Loucy (cell line): ENCODE data around the gene COL6A1.

Experiments used
- H2AFZ ChIP-seq: fragments of 200-600 bp; sonication (generic); 2 replicates; pipeline ENCODE4 v1.6.0; 2016; ENCODE audit warnings: antibody characterized with exemption, mild to moderate bottlenecking, low read length, moderate library complexity
- H3F3A ChIP-seq: fragments of 200-600 bp; 2 replicates; pipeline ENCODE4 v1.6.0; 2016; ENCODE audit warnings: antibody characterized with exemption, low read depth, mild to moderate bottlenecking
- H3K27me3 ChIP-seq: fragments of 200-600 bp; sonication (generic); 2 replicates; pipeline ENCODE4 v1.6.1; 2014; ENCODE audit warnings: low read length, mild to moderate bottlenecking; ENCODE audit not compliant: insufficient read depth, poor library complexity, severe bottlenecking
- H3K36me3 ChIP-seq: fragments of 200-600 bp; sonication (generic); 2 replicates; pipeline ENCODE4 v1.6.1; 2016; ENCODE audit warnings: low read length; ENCODE audit not compliant: insufficient read depth
- H3K4me1 ChIP-seq: fragments of 200-600 bp; sonication (generic); 2 replicates; pipeline ENCODE4 v1.5.1; 2014; ENCODE audit warnings: low read length, mild to moderate bottlenecking; ENCODE audit not compliant: insufficient read depth, poor library complexity, severe bottlenecking
- H3K4me2 ChIP-seq: fragments of 200-600 bp; sonication (generic); 2 replicates; pipeline ENCODE4 v1.6.0; 2014; ENCODE audit warnings: antibody characterized with exemption, low read length, low read depth, mild to moderate bottlenecking; ENCODE audit not compliant: poor library complexity, severe bottlenecking
- H3K4me3 ChIP-seq: fragments of 200-600 bp; sonication (generic); 2 replicates; pipeline ENCODE4 v1.5.1; 2014; ENCODE audit warnings: low read length, mild to moderate bottlenecking, mixed read lengths; ENCODE audit not compliant: poor library complexity, severe bottlenecking
- H3K79me2 ChIP-seq: fragments of 200-600 bp; sonication (generic); 2 replicates; pipeline ENCODE4 v1.6.1; 2014; ENCODE audit warnings: low read length; ENCODE audit not compliant: insufficient read depth
- H3K9ac ChIP-seq: fragments of 200-600 bp; sonication (generic); 2 replicates; pipeline ENCODE4 v1.6.0; 2014; ENCODE audit warnings: mild to moderate bottlenecking, low read depth, low read length, moderate library complexity; ENCODE audit not compliant: poor library complexity, severe bottlenecking
- H3K9me2 ChIP-seq: fragments of 200-600 bp; sonication (generic); replicated peaks from 2 replicates; pipeline ENCODE4 v1.6.1; 2016; ENCODE audit warnings: low read depth, low read length, mixed read lengths
- H3K9me3 ChIP-seq: fragments of 200-600 bp; sonication (generic); 2 replicates; pipeline ENCODE4 v1.6.1; 2014; ENCODE audit warnings: mild to moderate bottlenecking, antibody characterized with exemption, low read length, low read depth; ENCODE audit not compliant: insufficient read depth
- H4K20me1 ChIP-seq: fragments of 200-600 bp; sonication (generic); 2 replicates; pipeline ENCODE4 v1.6.0; 2014; ENCODE audit warnings: antibody characterized with exemption, low read length, mild to moderate bottlenecking; ENCODE audit not compliant: insufficient read depth, poor library complexity, severe bottlenecking
- CTCF ChIP-seq: fragments of 200-600 bp; sonication (generic); conservative IDR thresholded peaks from 2 replicates; pipeline ENCODE4 v1.5.1; 2014; ENCODE audit warnings: mild to moderate bottlenecking, antibody characterized with exemption, low read length
- EZH2phosphoT487 ChIP-seq: fragments of 200-600 bp; IDR thresholded peaks from 2 replicates; pipeline ENCODE4 v1.6.1; 2018; ENCODE audit warnings: antibody characterized with exemption, mild to moderate bottlenecking, moderate library complexity, borderline replicate concordance

COL6A1 gene

GRCh38 chr21:46039891-46040660, 58.5 kb downstream of the COL6A1 start:
- no peak for TF ChIP-seq CTCF
- TF ChIP-seq EZH2phosphoT487: no peak
- no peaks in the 10 kb centered on the region for H3K27me3 ChIP-seq
- H3K9me2 ChIP-seq: no peaks in the 10 kb centered on the region
- H3K4me1 ChIP-seq: no peaks in the 10 kb centered on the region
- H3F3A ChIP-seq: no peaks in the 10 kb centered on the region
- no peak overlapping the region for H3K4me2 ChIP-seq
- H3K79me2 ChIP-seq: no peaks in the 10 kb centered on the region
- no peak overlapping the region for H3K9ac ChIP-seq
- no peaks in the 10 kb centered on the region for H3K36me3 ChIP-seq
- no peak overlapping the region for H3K4me3 ChIP-seq
- H2AFZ ChIP-seq: no peak overlapping the region
- no peaks in the 10 kb centered on the region; the same call in 1 of the 2 replicates for H3K9me3 ChIP-seq
- no peaks in the 10 kb centered on the region for H4K20me1 ChIP-seq

DNA sequence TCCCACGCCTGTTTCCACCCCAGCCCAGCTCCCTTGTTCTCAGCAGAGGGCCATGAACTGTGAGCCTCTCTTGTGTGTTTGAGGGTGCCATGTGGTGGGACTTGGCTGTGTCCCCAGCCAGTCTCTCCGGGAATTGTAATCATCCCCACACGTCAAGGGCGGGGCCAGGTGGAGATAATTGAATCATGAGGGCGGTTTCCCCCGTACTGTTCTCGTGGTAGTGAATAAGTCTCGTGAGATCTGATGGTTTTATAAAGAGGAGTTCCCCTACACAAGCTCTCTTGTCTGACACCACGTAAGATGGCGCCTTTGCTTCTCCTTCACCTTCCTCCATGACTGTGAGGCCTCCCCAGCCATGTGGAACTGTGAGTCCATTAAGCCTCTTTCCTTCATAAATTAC, 59.1 kb downstream of the COL6A1 start:
- Histone ChIP-seq H4K20me1 (no peaks in the 10 kb centered on the region), H3K9ac (no peak overlapping the region), H3F3A (no peaks in the 10 kb centered on the region), H3K9me3 (no peaks in the 10 kb centered on the region; the same call in 1 of the 2 replicates), H3K9me2 (no peaks in the 10 kb centered on the region), H3K27me3 (no peaks in the 10 kb centered on the region), H3K79me2 (no peaks in the 10 kb centered on the region), H3K4me3 (no peak overlapping the region), H3K4me2 (no peak overlapping the region), H3K4me1 (no peaks in the 10 kb centered on the region), H3K36me3 (no peaks in the 10 kb centered on the region), H2AFZ (no peak overlapping the region)
- no peak for TF ChIP-seq CTCF
- TF ChIP-seq EZH2phosphoT487: no peak

- H4K20me1 ChIP-seq: no peaks in the 10 kb centered on the region
Observed at GRCh38 chr21:46041183-46041582, 59.6 kb downstream of the COL6A1 start.

More at GRCh38 chr21:46041183-46041582, 59.6 kb downstream of the COL6A1 start:
- Histone ChIP-seq H3K79me2 (no peaks in the 10 kb centered on the region), H3K4me2 (no peak overlapping the region), H3K36me3 (no peaks in the 10 kb centered on the region), H3K9me2 (no peaks in the 10 kb centered on the region), H3K9me3 (no peaks in the 10 kb centered on the region; the same call in 1 of the 2 replicates), H3K27me3 (no peaks in the 10 kb centered on the region), H2AFZ (no peak overlapping the region), H3K4me3 (no peak overlapping the region), H3K4me1 (no peaks in the 10 kb centered on the region), H3F3A (no peaks in the 10 kb centered on the region), H3K9ac (no peak overlapping the region)
- TF ChIP-seq EZH2phosphoT487 (no peak), CTCF (no peak)
